Lung (tissue), 12 donors: ENCODE results near the gene CAPZB. TPM values are rescaled to one million over a fixed set of nuclear protein-coding genes. Genes with fewer than 3 reads are reported as not detected.

Experiments used
- ATAC-seq: fragments of 200-7000 bp; cut with Tn5 transposase; one replicate; pipeline ENCODE4 v1.9.1; 2020; ENCODE audit warnings: moderate number of reproducible peaks; ENCODE audit not compliant: insufficient read depth, low FRiP score
- DNase-seq, 3 donors: peaks; one replicate each; pipeline ENCODE4 v3.0.0-alpha.2; 2013 to 2017
- H3K27ac ChIP-seq, 2 donors: one replicate each; pipeline ENCODE4 v1.5.1; 2013; ENCODE audit warnings: mild to moderate bottlenecking in 2 of 2, moderate library complexity in 2 of 2, control low read depth in 1 of 2, inconsistent platforms in 1 of 2, low read depth in 1 of 2, low read length in 1 of 2
- H3K27me3 ChIP-seq, 3 donors: one replicate each; pipeline ENCODE4 v1.5.1; 2013; ENCODE audit warnings: low read length in 2 of 3; ENCODE audit not compliant: control insufficient read depth in 3 of 3, insufficient read depth in 3 of 3
- H3K36me3 ChIP-seq, 4 donors: one replicate each; pipeline ENCODE4 v1.5.1; 2013; ENCODE audit warnings: low read length in 4 of 4, mild to moderate bottlenecking in 1 of 4, moderate library complexity in 1 of 4; ENCODE audit not compliant: control insufficient read depth in 4 of 4, insufficient read depth in 4 of 4
- H3K4me1 ChIP-seq, 5 donors: one replicate each; pipeline ENCODE4 v1.5.1; 2013; ENCODE audit warnings: low read length in 5 of 5, mild to moderate bottlenecking in 2 of 5, moderate library complexity in 1 of 5; ENCODE audit not compliant: control insufficient read depth in 5 of 5, insufficient read depth in 5 of 5
- H3K4me3 ChIP-seq: one replicate; pipeline ENCODE4 v1.5.1; 2013; ENCODE audit warnings: mild to moderate bottlenecking, control low read depth, moderate library complexity
- H3K9ac ChIP-seq, 2 donors: one replicate each; pipeline ENCODE4 v1.5.1; 2013; ENCODE audit warnings: low read length in 2 of 2, control low read depth in 1 of 2; ENCODE audit not compliant: insufficient read depth in 1 of 2
- H3K9me3 ChIP-seq, 4 donors: one replicate each; pipeline ENCODE4 v1.5.1; 2013; ENCODE audit warnings: low read length in 3 of 4, mild to moderate bottlenecking in 1 of 4, moderate library complexity in 1 of 4; ENCODE audit not compliant: control insufficient read depth in 4 of 4, insufficient read depth in 3 of 4
- CTCF ChIP-seq: IDR thresholded peaks from 2 replicates; pipeline ENCODE4 v1.5.1; 2012; ENCODE audit warnings: mild to moderate bottlenecking; ENCODE audit errors: control extremely low read depth, extremely low read depth
- WGBS, 2 donors: extraction: QIAGEN DNeasy Blood & Tissue Kit; methylation state at CpG; one replicate each; pipeline ENCODE4 v1.1.7; 2013; 5-methylcytosine and 5-hydroxymethylcytosine counted together
- polyA plus RNA-seq, 2 donors: library from polyadenylated mRNA; stranded (reverse); fragments of 200-250 nt; gene quantifications; one replicate each; pipeline ENCODE4 v1.2.1, GENCODE V29; 2013
- total RNA-seq, 2 donors: library from RNA; depleted of rRNA in 1 of 2; stranded (reverse); fragments of >200 nt in 1 of 2; gene quantifications; one replicate each; pipeline ENCODE4 v1.2.1, GENCODE V29; 2014 to 2021
- donor health status: control.
- donor health status: control.
- donor health status: Bipolar disorder and iron deficiency.
- donor health status: healthy.
- donor health status: DM: yes; HTN: yes; CAD: no.

Gene CAPZB
- total and polyA plus RNA-seq, 4 donors: 94.7 to 339 (median 278) TPM

DNA sequence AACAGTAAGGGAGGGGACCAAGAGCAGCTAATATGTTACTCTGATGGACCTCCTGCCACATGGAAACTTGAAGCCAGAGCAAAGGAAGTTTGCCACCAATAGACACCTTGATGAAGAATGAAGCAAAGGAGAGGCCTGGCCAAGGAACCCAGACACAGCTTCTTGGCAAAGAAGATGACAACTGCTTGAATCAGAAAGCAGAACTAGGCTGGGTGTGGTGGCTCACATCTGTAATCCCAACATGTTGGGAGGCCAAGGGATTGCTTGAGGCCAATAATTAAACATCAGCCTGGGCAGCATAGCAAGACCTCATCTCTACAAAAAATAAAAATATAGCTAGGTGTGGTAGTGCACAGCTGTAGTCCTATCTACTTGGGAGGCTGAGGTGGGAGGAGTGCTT lies 31.7 kb upstream of the CAPZB start:
- no peak for TF ChIP-seq CTCF
- ATAC-seq: no peak

GRCh38 chr1:19515201-19515600 lies 29.9 kb upstream of the CAPZB start:
- Histone ChIP-seq H3K27me3 (no peaks in the 10 kb centered on the region), H3K4me3 (no peak overlapping the region), H3K9me3 (no peaks in the 10 kb centered on the region), H3K9ac (no peak overlapping the region), H3K4me1 (peaks cover 0 to 14% (median 4%) of the 10 kb centered on the region in 5 donors), H3K36me3 (no peaks in the 10 kb centered on the region), H3K27ac (no peak overlapping the region)
- no peak for ATAC-seq
- 81 to 90% methylated on average over 4 of the region's 4 CpGs for WGBS, 2 donors
- no peak for TF ChIP-seq CTCF
- DNase-seq: peak in 2 of 3 donors; percentile 60 to 61

More for the DNA sequence above, 31.7 kb upstream of the CAPZB start:
- H3K4me1 ChIP-seq: peaks cover 0 to 14% (median 4%) of the 10 kb centered on the region in 5 donors
- H3K27ac ChIP-seq: no peak overlapping the region
- H3K9me3 ChIP-seq: no peaks in the 10 kb centered on the region
- no peak overlapping the region for H3K9ac ChIP-seq
- DNase-seq: no peak
- H3K36me3 ChIP-seq: no peaks in the 10 kb centered on the region
- H3K4me3 ChIP-seq: no peak overlapping the region
- no peaks in the 10 kb centered on the region for H3K27me3 ChIP-seq

DNA sequence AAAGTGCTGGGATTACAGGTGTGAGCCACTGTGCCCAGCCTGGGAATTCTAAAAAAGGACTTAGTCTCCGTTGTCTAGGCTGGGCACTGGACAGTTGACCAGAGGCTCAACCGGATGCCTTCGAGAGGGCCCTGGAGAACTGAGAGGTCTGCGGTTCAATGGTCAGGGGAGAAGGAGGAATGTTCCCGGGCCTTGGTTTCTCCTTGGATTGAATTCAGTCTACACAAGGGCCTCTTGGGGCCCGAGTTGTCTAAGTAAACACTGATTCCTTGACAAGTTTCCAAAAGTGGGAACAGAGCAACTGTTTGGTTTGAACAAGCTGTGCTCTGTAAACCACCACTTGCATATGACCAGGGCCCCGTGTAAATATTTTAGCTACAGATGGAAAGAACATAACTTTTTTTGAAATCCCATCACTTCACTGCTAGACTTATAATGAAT lies 29.1 kb upstream of the CAPZB start:
- H3K36me3 ChIP-seq: no peaks in the 10 kb centered on the region
- no peak overlapping the region for H3K27ac ChIP-seq
- no peak for ATAC-seq
- H3K9me3 ChIP-seq: no peaks in the 10 kb centered on the region
- DNase-seq: peak; percentile 82 to 99 (median 98)
- H3K4me3 ChIP-seq: no peak overlapping the region
- H3K4me1 ChIP-seq: peaks cover 0 to 14% (median 4%) of the 10 kb centered on the region in 5 donors
- no peak for TF ChIP-seq CTCF
- no peaks in the 10 kb centered on the region for H3K27me3 ChIP-seq
- no peak overlapping the region for H3K9ac ChIP-seq
- whole genome bisulfite sequencing, 2 donors: 68 to 73% methylated on average over 7 of the region's 7 CpGs

DNA sequence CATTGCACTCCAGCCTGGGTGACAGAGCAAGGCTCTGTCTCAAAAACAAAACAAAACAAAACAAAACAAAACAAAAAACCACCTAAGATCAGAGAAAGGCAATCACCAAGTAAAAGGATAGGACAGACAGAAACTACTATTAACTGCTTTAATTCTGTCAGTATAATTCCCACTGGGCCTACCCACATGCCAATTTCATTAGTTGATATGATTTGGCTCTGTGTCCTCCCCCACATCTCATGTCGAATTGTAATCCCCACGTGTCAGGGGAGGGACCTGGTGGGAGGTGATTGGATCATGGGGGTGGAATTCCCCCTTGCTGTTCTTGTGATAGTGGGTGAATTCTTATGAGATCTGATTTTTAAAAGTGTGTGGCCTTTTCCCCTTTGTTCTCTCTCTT lies 27.2 kb upstream of the CAPZB start:
- no peak for DNase-seq
- H3K27me3 ChIP-seq: no peaks in the 10 kb centered on the region
- peaks cover 3 to 14% (median 5%) of the 10 kb centered on the region in 5 donors for H3K4me1 ChIP-seq
- H3K4me3 ChIP-seq: no peak overlapping the region
- TF ChIP-seq CTCF: no peak
- H3K9me3 ChIP-seq: no peaks in the 10 kb centered on the region
- no peak overlapping the region for H3K27ac ChIP-seq
- no peaks in the 10 kb centered on the region for H3K36me3 ChIP-seq
- WGBS, 2 donors: 43 to 69% methylated on average over 2 of the region's 2 CpGs
- no peak overlapping the region for H3K9ac ChIP-seq
- no peak for ATAC-seq
